ENCODE measurements around the gene ACAA1.
"Not testable (repeated sequence)": the region's sequence is repeated elsewhere in the genome, so short reads cannot be mapped to it uniquely, and the experiment has no call there.

GRCh38 chr3:38135621-38136277 is 1.2 kb downstream of the ACAA1 start:
- TF ChIP-seq CTCF, POLR2A (IDR thresholded peaks at IDR 0.05): not testable (repeated sequence)

All from right lobe of liver (tissue), 4 donors.